HepG2 (cell line): ENCODE data around the gene RPA1. TPM values are rescaled to one million over a fixed set of nuclear protein-coding genes. Genes with fewer than 3 reads are reported as not detected.

ENCODE experiments used
- AFF4 ChIP-seq: sonication (generic); formaldehyde crosslinking; IDR thresholded peaks from 2 replicates; pipeline ENCODE4 v1.4.0; 2020; ENCODE audit warnings: missing genetic modification reagents
- DDIT3 ChIP-seq: sonication (generic); formaldehyde crosslinking; IDR thresholded peaks from 2 replicates; pipeline ENCODE4 v1.4.0; 2020; ENCODE audit warnings: mild to moderate bottlenecking, missing genetic modification reagents
- GPBP1L1 ChIP-seq: sonication (generic); formaldehyde crosslinking; IDR thresholded peaks from 2 replicates; pipeline ENCODE4 v1.5.0; 2020; ENCODE audit warnings: mild to moderate bottlenecking, missing genetic modification reagents
- HDAC1 ChIP-seq: sonication (generic); formaldehyde crosslinking; IDR thresholded peaks from 2 replicates; pipeline ENCODE4 v1.5.1; 2020; ENCODE audit warnings: mild to moderate bottlenecking, missing genetic modification reagents
- KLF9 ChIP-seq: IDR thresholded peaks from 2 replicates; pipeline ENCODE4 v1.6.1; 2016; ENCODE audit warnings: low read depth
- MAX ChIP-seq: IDR thresholded peaks from 2 replicates; pipeline ENCODE4 v1.6.1; 2012; ENCODE audit warnings: inconsistent platforms
- MTA1 ChIP-seq: sonication (generic); formaldehyde crosslinking; IDR thresholded peaks from 2 replicates; pipeline ENCODE4 v1.4.0; 2020; ENCODE audit warnings: missing genetic modification reagents, mild to moderate bottlenecking, borderline replicate concordance
- NCOA1 ChIP-seq: sonication (generic); formaldehyde crosslinking; IDR thresholded peaks from 2 replicates; pipeline ENCODE4 v1.9.0; 2021; ENCODE audit warnings: missing genetic modification reagents
- NFE2 ChIP-seq: sonication (generic); formaldehyde crosslinking; IDR thresholded peaks from 2 replicates; pipeline ENCODE4 v1.4.0; 2020; ENCODE audit warnings: missing genetic modification reagents
- NR3C1 ChIP-seq: sonication (generic); formaldehyde crosslinking; IDR thresholded peaks from 2 replicates; pipeline ENCODE4 v1.4.0; 2020; ENCODE audit warnings: missing genetic modification reagents
- RBM39 ChIP-seq: fragments of 200-400 bp; formaldehyde crosslinking; IDR thresholded peaks from one replicate; pipeline ENCODE4 v1.6.1; 2018; ENCODE audit warnings: antibody characterized with exemption, mild to moderate bottlenecking, low read depth, low read length; ENCODE audit not compliant: poor library complexity, severe bottlenecking
- TIGD3 ChIP-seq: sonication (generic); formaldehyde crosslinking; IDR thresholded peaks from 2 replicates; pipeline ENCODE4 v1.5.1; 2020; ENCODE audit warnings: mild to moderate bottlenecking, missing genetic modification reagents, borderline replicate concordance
- YEATS2 ChIP-seq: sonication (generic); formaldehyde crosslinking; IDR thresholded peaks from 2 replicates; pipeline ENCODE4 v1.4.0; 2020; ENCODE audit warnings: missing genetic modification reagents, borderline replicate concordance
- ZNF101 ChIP-seq: sonication (generic); formaldehyde crosslinking; IDR thresholded peaks from 2 replicates; pipeline ENCODE4 v1.4.0; 2020; ENCODE audit warnings: mild to moderate bottlenecking, low read depth, missing genetic modification reagents, borderline replicate concordance
- ZNF296 ChIP-seq: sonication (generic); formaldehyde crosslinking; conservative IDR thresholded peaks from 2 replicates; pipeline ENCODE4 v1.5.0; 2020; ENCODE audit warnings: mild to moderate bottlenecking, missing genetic modification reagents
- ZNF546 ChIP-seq: sonication (generic); formaldehyde crosslinking; conservative IDR thresholded peaks from 2 replicates; pipeline ENCODE4 v1.8.1; 2023; ENCODE audit warnings: mild to moderate bottlenecking, missing genetic modification reagents
- ZNF558 ChIP-seq: sonication (generic); formaldehyde crosslinking; IDR thresholded peaks from 2 replicates; pipeline ENCODE4 v1.9.0; 2022; ENCODE audit warnings: mild to moderate bottlenecking, missing genetic modification reagents, borderline replicate concordance
- ZNF576 ChIP-seq: sonication (generic); formaldehyde crosslinking; IDR thresholded peaks from 2 replicates; pipeline ENCODE4 v1.4.0; 2020; ENCODE audit warnings: mild to moderate bottlenecking, missing genetic modification reagents
- ZNF713 ChIP-seq: sonication (generic); formaldehyde crosslinking; IDR thresholded peaks from 2 replicates; pipeline ENCODE4 v1.4.0; 2020; ENCODE audit warnings: mild to moderate bottlenecking, missing genetic modification reagents
- ZNF777 ChIP-seq: sonication (generic); formaldehyde crosslinking; IDR thresholded peaks from 2 replicates; pipeline ENCODE4 v1.4.0; 2020; ENCODE audit warnings: missing genetic modification reagents
- ZNF781 ChIP-seq: sonication (generic); formaldehyde crosslinking; IDR thresholded peaks from 2 replicates; pipeline ENCODE4 v1.5.1; 2020; ENCODE audit warnings: borderline replicate concordance, mild to moderate bottlenecking, missing genetic modification reagents; ENCODE audit errors: not compliant biosample characterization
- ZNF891 ChIP-seq: sonication (generic); formaldehyde crosslinking; IDR thresholded peaks from 2 replicates; pipeline ENCODE4 v1.5.0; 2020; ENCODE audit warnings: mild to moderate bottlenecking, missing genetic modification reagents
- polyA plus RNA-seq, 8 experiments: library from polyadenylated mRNA; depleted of rRNA in 3 of 8; stranded (reverse) in 7 of 8; unstranded in 1 of 8; fragments of >200 nt; fragmentation: Illumina TruSeq in 4 of 8; extraction: Trizol in 4 of 8; gene quantifications; 2 replicates each; pipeline versions ENCODE4 v1.2.1 to v1.2.3, GENCODE V29; 2011 to 2016; ENCODE audit warnings: low read depth in 4 of 8, missing spikeins in 1 of 8, mixed read lengths in 1 of 8; ENCODE audit not compliant: insufficient read depth in 1 of 8
- total RNA-seq, 5 experiments: library from RNA; depleted of rRNA; stranded (reverse); fragments of >200 nt; fragmentation: Illumina TruSeq; extraction: Trizol; gene quantifications; 2 replicates each; pipeline ENCODE4 v1.2.3, GENCODE V29; 2016; ENCODE audit warnings: low read depth in 1 of 5

RPA1 gene
- total and polyA plus RNA-seq, 2 of the 13 experiments (the other 11 are each of a cell fraction or from before 2014, with no cell fraction given) = 13.9 to 37.6 TPM

GRCh38 chr17:1852327-1852726 is 22.5 kb downstream of the RPA1 start (continued):
- TF ChIP-seq AFF4 (CRISPR knock-in tag) = no peak
- TF ChIP-seq HDAC1 (CRISPR knock-in tag) = no peak
- no peak for TF ChIP-seq ZNF777 (CRISPR knock-in tag)
- no peak for TF ChIP-seq GPBP1L1 (CRISPR knock-in tag)
- TF ChIP-seq ZNF781 (CRISPR knock-in tag) = no peak
- no peak for TF ChIP-seq ZNF546 (CRISPR knock-in tag)
- TF ChIP-seq MAX = peak; percentile 72
- no peak for TF ChIP-seq RBM39
- TF ChIP-seq ZNF576 (CRISPR knock-in tag) = no peak
- TF ChIP-seq ZNF558 (CRISPR knock-in tag) = no peak
- no peak for TF ChIP-seq YEATS2 (CRISPR knock-in tag)
- TF ChIP-seq NR3C1 = no peak
- TF ChIP-seq MTA1 (CRISPR knock-in tag) = no peak
- no peak for TF ChIP-seq NCOA1
- no peak for TF ChIP-seq ZNF101 (CRISPR knock-in tag)
- no peak for TF ChIP-seq ZNF891 (CRISPR knock-in tag)
- TF ChIP-seq ZNF296 (CRISPR knock-in tag) = no peak
- TF ChIP-seq NFE2 (CRISPR knock-in tag) = no peak
- TF ChIP-seq DDIT3 = no peak
- TF ChIP-seq TIGD3 = no peak
- TF ChIP-seq ZNF713 (CRISPR knock-in tag) = no peak
- no peak for TF ChIP-seq KLF9
